Heart left ventricle (tissue), 16 donors: ENCODE measurements around the gene PTPRM. TPM values are rescaled to one million over a fixed set of nuclear protein-coding genes. Genes with fewer than 3 reads are reported as not detected.

Source experiments
- ATAC-seq, 4 donors: fragments of 200-7000 bp; cut with Tn5 transposase; one replicate each; pipeline ENCODE4 v1.9.1; 2020 to 2022; ENCODE audit warnings: moderate library complexity in 4 of 4, mild to moderate bottlenecking in 3 of 4, moderate number of reproducible peaks in 1 of 4
- DNase-seq, 5 donors: peaks; one replicate each; pipeline ENCODE4 v3.0.0-alpha.2; 2020
- H3K27ac ChIP-seq, 12 donors: fragments of 200-600 bp; sonication (generic) in 4 of 12; one replicate each; pipeline versions ENCODE4 v1.5.0 to v1.8.0; 2016 to 2022; ENCODE audit warnings: mild to moderate bottlenecking in 2 of 12
- H3K27me3 ChIP-seq, 9 donors: fragments of 200-600 bp; sonication (generic) in 2 of 9; one replicate each; pipeline versions ENCODE4 v1.5.1 to v1.8.0; 2016 to 2022; ENCODE audit warnings: mild to moderate bottlenecking in 3 of 9
- H3K36me3 ChIP-seq, 9 donors: fragments of 200-600 bp; sonication (generic) in 2 of 9; one replicate each; pipeline versions ENCODE4 v1.5.0 to v1.8.0; 2018 to 2022; ENCODE audit warnings: mild to moderate bottlenecking in 2 of 9
- H3K4me1 ChIP-seq, 12 donors: fragments of 200-600 bp; sonication (generic) in 4 of 12; one replicate each; pipeline versions ENCODE4 v1.5.0 to v1.8.0; 2016 to 2022; ENCODE audit warnings: mild to moderate bottlenecking in 3 of 12
- H3K4me3 ChIP-seq, 12 donors: fragments of 200-600 bp; sonication (generic) in 4 of 12; one replicate each; pipeline versions ENCODE4 v1.5.0 to v1.8.0; 2017 to 2022; ENCODE audit warnings: mild to moderate bottlenecking in 9 of 12, moderate library complexity in 4 of 12
- H3K9me3 ChIP-seq, 12 donors: fragments of 200-600 bp; sonication (generic) in 4 of 12; one replicate each; pipeline versions ENCODE4 v1.5.0 to v1.8.0; 2016 to 2022; ENCODE audit warnings: mild to moderate bottlenecking in 1 of 12
- CTCF ChIP-seq, 12 donors: fragments of 200-600 bp; sonication (generic) in 4 of 12; IDR thresholded peaks; one replicate each; pipeline versions ENCODE4 v1.5.0 to v1.8.0; 2018 to 2022; ENCODE audit warnings: antibody characterized with exemption in 12 of 12, mild to moderate bottlenecking in 5 of 12
- POLR2A ChIP-seq, 2 donors: fragments of 450-650 bp; IDR thresholded peaks; one replicate each; pipeline ENCODE4 v1.6.1; 2017; ENCODE audit warnings: antibody characterized with exemption in 2 of 2, mild to moderate bottlenecking in 2 of 2, moderate library complexity in 2 of 2
- WGBS, 4 donors: extraction: QIAGEN DNeasy Blood & Tissue Kit in 2 of 4; methylation state at CpG; one replicate each; pipeline versions ENCODE4 v1.1.5 to v1.1.7; 2013 to 2018; 5-methylcytosine and 5-hydroxymethylcytosine counted together
- intact Hi-C, 10 donors: fragments of 100-400 bp; cut with DNase I; formaldehyde crosslinking; loops; one replicate each; pipeline versions ENCODE4 v1.11.1 to v1.14.2; 2022
- polyA plus RNA-seq, 2 donors: library from polyadenylated mRNA; stranded (reverse); fragments of 200-250 nt; gene quantifications; one replicate each; pipeline ENCODE4 v1.2.3, GENCODE V29; 2013
- total RNA-seq, 9 donors: library from RNA; depleted of rRNA in 2 of 9; stranded (reverse); fragments of >200 nt in 2 of 9; fragmentation: NEBNext Ultra II Directional in 3 of 9; extraction: Animal tissue kit (Norgen Biotek cat#: 25700) in 3 of 9; gene quantifications; one replicate each; pipeline versions ENCODE4 v1.1.0 to v1.2.4, GENCODE V29; 2016 to 2023
- donor health status: ischemic (EF 13 %, LVEDD 7.1; RV severe dilation, severe dysfunction).
- donor health status: healthy with polysubstance abuse.
- donor health status: DM: no; HTN: yes; CAD: no.
- donor health status: DM: no; HTN: no; CAD: no.
- donor health status: ischemic (EF 25% LVEDD 6.9; RV normal size, moderate dysfunction).
- donor health status: ischemic (EF 25% LVEDD 5.7; RV mildly dilated, moderate dysfunction).
- donor health status: healthy.
- donor health status: DM: yes; HTN: yes; CAD: no.
- donor health status: ischemic (EF 35%, LVEDD 5.7; RV mildly dilated, moderate dysfunction).
- donor health status: nonischemic (EF 11% LVEDD 7.7; RV severe dilation, severe dysfunction).
- donor health status: DM: yes; HTN: yes; CAD: no.
- donor health status: PGD.
- donor health status: ischemic (EF 29% LVEDD 5.4; RV normal size, mild dysfunction).
- donor health status: nonischemic (EF 23%, LVEDD 6.1; RV moderate dilation, normal function).

Gene PTPRM
- total and polyA plus RNA-seq, 11 donors = 93.8 to 186 (median 123) TPM

GRCh38 chr18:7603259-7604000 lies 36.3 kb downstream of the PTPRM start:
- H3K36me3 ChIP-seq = no peaks in the 10 kb centered on the region
- no peak for ATAC-seq
- intact Hi-C loops = loop anchor here in 2 of 10 donors (10.0 kb wide), 3 partner anchors 71 to 151 kb away; no protein-coding TSS in a partner anchor
- H3K27me3 ChIP-seq = no peaks in the 10 kb centered on the region
- WGBS, 4 donors = 64 to 71% (median 67%) methylated on average over 4 of the region's 4 CpGs
- no peak for DNase-seq
- H3K9me3 ChIP-seq = no peaks in the 10 kb centered on the region
- peak overlapping the region in 5 of 12 donors; percentile 11 to 49 (median 26) for H3K27ac ChIP-seq
- peaks cover 0 to 96% (median 67%) of the 10 kb centered on the region in 12 donors for H3K4me1 ChIP-seq
- H3K4me3 ChIP-seq = no peak overlapping the region
- TF ChIP-seq CTCF (IDR thresholded peaks at IDR 0.05) (no peak), POLR2A (IDR thresholded peaks at IDR 0.05) (no peak)

- peak overlapping the region in 5 of 12 donors; percentile 11 to 49 (median 20) for H3K27ac ChIP-seq
- H3K4me1 ChIP-seq = peaks cover 0 to 96% (median 69%) of the 10 kb centered on the region in 12 donors
- H3K27me3 ChIP-seq = no peaks in the 10 kb centered on the region
- no peaks in the 10 kb centered on the region for H3K36me3 ChIP-seq
- H3K9me3 ChIP-seq = no peaks in the 10 kb centered on the region
- H3K4me3 ChIP-seq = no peak overlapping the region
- DNase-seq = no peak
- ATAC-seq = no peak
- 52 to 63% (median 57%) methylated on average over 3 of the region's 3 CpGs for WGBS, 4 donors
- no peak for TF ChIP-seq CTCF (IDR thresholded peaks at IDR 0.05)
- TF ChIP-seq POLR2A (IDR thresholded peaks at IDR 0.05) = no peak
- intact Hi-C loops = loop anchor here in 2 of 10 donors (10.0 kb wide), 3 partner anchors 70 to 150 kb away; no protein-coding TSS in a partner anchor
Observed at GRCh38 chr18:7604361-7604760, 37.2 kb downstream of the PTPRM start.

- intact Hi-C loops = loop anchor here in 3 of 10 donors (5.0 to 10.0 kb wide), 6 partner anchors 33 to 149 kb away; partner anchors contain the start of gene PTPRM (in 1 of the 3)
- Histone ChIP-seq H3K36me3 (no peaks in the 10 kb centered on the region), H3K4me3 (no peak overlapping the region), H3K27me3 (no peaks in the 10 kb centered on the region), H3K27ac (peak overlapping the region in 6 of 12 donors; percentile 87 to 94 (median 90)), H3K4me1 (peaks cover 3 to 95% (median 68%) of the 10 kb centered on the region in 12 donors), H3K9me3 (no peaks in the 10 kb centered on the region)
- DNase-seq (no peak), ATAC-seq (no peak)
- TF ChIP-seq POLR2A (IDR thresholded peaks at IDR 0.05) (no peak), CTCF (IDR thresholded peaks at IDR 0.05) (no peak)
- WGBS, 4 donors = 74 to 86% (median 82%) methylated on average over 2 of the region's 2 CpGs
Observed at GRCh38 chr18:7605705-7606104, 38.6 kb downstream of the PTPRM start.

GRCh38 chr18:7607540-7608173 lies 40.5 kb downstream of the PTPRM start:
- Histone ChIP-seq H3K27me3 (no peaks in the 10 kb centered on the region), H3K4me1 (peaks cover 3 to 94% (median 63%) of the 10 kb centered on the region in 12 donors), H3K36me3 (no peaks in the 10 kb centered on the region), H3K4me3 (peak overlapping the region in 1 of 12 donors; percentile 8), H3K27ac (peak overlapping the region; percentile 77 to 94 (median 87)), H3K9me3 (no peaks in the 10 kb centered on the region)
- no peak for TF ChIP-seq CTCF (IDR thresholded peaks at IDR 0.05)
- peak in 1 of 2 donors; percentile 32 for TF ChIP-seq POLR2A (IDR thresholded peaks at IDR 0.05)
- ATAC-seq (peak; percentile 85 to 90 (median 89)), DNase-seq (peak in 4 of 5 donors; percentile 50 to 77 (median 67))
- WGBS, 4 donors = 32 to 43% (median 37%) methylated on average over 12 of the region's 12 CpGs
- intact Hi-C loops = loop anchor here in 3 of 10 donors (5.0 to 10.0 kb wide), 6 partner anchors 35 to 147 kb away; partner anchors contain the start of gene PTPRM (in 1 of the 3)
